ENCODE measurements around the gene RABGAP1L.

The RABGAP1L gene

GRCh38 chr1:174957829-174958228 is 798.5 kb downstream of the RABGAP1L start:
- Histone ChIP-seq H3K9me3 (ENCODE audit: low read length) (no peaks in the 10 kb centered on the region), H3K27me3 (ENCODE audit: insufficient read depth, low read length) (no peaks in the 10 kb centered on the region), H3K4me1 (ENCODE audit: insufficient read depth, low read length) (peaks cover 15% of the 10 kb centered on the region), H2AFZ (ENCODE audit: low read depth, low read length) (no peak overlapping the region), H3K36me3 (ENCODE audit: insufficient read depth, low read length) (no peaks in the 10 kb centered on the region), H3K4me3 (ENCODE audit: low read length) (no peak overlapping the region)

DNA sequence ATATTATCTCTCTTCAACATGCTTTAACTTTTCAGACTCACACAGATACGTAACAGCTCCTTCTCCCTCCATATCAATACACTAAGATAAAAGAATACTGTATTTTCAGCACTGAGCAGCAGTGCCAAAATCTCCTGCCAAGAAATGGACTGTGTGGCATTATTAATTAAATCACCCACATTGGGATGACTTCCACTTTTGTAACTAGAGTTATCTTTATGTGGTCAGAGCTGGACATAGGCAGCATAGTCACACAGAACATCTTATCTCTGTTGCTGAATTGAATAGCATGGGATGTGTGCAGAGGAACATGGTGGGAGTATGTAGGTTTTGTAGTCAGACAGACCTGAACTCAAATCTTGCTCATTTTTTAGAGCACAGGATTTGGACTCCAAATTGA is 799.1 kb downstream of the RABGAP1L start:
- Histone ChIP-seq H3K4me1 (ENCODE audit: insufficient read depth, low read length) (peaks cover 9% of the 10 kb centered on the region), H3K4me3 (ENCODE audit: low read length) (no peak overlapping the region), H2AFZ (ENCODE audit: low read depth, low read length) (no peak overlapping the region), H3K9me3 (ENCODE audit: low read length) (no peaks in the 10 kb centered on the region), H3K36me3 (ENCODE audit: insufficient read depth, low read length) (no peaks in the 10 kb centered on the region), H3K27me3 (ENCODE audit: insufficient read depth, low read length) (no peaks in the 10 kb centered on the region)

DNA sequence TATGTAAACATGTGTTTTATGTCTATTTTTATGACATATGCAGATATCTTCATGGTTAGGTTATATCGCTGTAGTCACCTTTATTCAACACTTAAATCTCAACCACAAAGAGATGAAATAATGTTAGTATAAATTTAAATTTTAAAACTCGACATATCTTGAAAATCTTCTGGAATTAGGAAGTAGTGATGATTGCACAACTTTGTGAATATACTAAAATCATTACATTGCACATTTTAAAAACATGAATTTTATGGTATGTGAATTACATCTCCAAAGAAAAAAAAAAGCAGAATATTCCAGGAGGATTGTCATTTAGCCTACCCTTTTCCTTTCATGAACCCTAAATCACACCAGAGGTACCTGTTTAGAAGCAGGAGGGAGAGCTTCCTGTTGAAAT is 801.0 kb downstream of the RABGAP1L start:
- no peaks in the 10 kb centered on the region for H3K4me1 ChIP-seq (ENCODE audit: insufficient read depth, low read length)
- no peaks in the 10 kb centered on the region for H3K9me3 ChIP-seq (ENCODE audit: low read length)
- no peaks in the 10 kb centered on the region for H3K36me3 ChIP-seq (ENCODE audit: insufficient read depth, low read length)
- H3K27me3 ChIP-seq (ENCODE audit: insufficient read depth, low read length) = no peaks in the 10 kb centered on the region
- no peak overlapping the region for H3K4me3 ChIP-seq (ENCODE audit: low read length)
- H2AFZ ChIP-seq (ENCODE audit: low read depth, low read length) = no peak overlapping the region

DNA sequence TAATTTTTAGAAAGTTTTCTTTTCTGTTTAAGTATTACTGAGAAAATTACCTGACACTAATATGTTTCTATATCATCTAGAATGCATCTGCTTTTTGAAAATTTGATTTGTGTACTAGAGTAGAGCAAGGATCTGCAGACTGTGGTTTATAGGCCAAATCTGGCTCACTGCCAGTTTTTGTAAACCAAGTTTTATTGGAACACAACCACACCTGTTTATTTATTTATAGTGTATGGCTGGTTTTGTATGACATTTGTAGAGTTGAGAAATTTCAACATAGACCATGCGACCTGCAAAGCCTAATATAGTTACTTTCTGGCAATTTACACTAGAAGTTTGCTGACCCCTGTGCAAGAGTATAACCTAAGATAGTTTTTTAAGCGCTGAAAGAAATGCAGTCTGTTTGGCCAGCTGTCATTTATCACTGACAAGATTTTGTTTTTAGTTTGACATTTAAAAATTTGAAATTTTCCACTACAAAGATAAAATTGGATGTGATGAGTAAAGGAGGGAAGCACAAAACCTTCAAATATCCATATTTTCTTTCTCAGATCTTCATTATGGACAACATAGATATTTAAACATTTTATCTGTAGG is 804.3 kb downstream of the RABGAP1L start:
- Histone ChIP-seq H2AFZ (ENCODE audit: low read depth, low read length) (no peak overlapping the region), H3K9me3 (ENCODE audit: low read length) (no peaks in the 10 kb centered on the region), H3K36me3 (ENCODE audit: insufficient read depth, low read length) (no peaks in the 10 kb centered on the region), H3K4me1 (ENCODE audit: insufficient read depth, low read length) (peaks cover under 1% of the 10 kb centered on the region), H3K27me3 (ENCODE audit: insufficient read depth, low read length) (no peaks in the 10 kb centered on the region), H3K4me3 (ENCODE audit: low read length) (no peak overlapping the region)

DNA sequence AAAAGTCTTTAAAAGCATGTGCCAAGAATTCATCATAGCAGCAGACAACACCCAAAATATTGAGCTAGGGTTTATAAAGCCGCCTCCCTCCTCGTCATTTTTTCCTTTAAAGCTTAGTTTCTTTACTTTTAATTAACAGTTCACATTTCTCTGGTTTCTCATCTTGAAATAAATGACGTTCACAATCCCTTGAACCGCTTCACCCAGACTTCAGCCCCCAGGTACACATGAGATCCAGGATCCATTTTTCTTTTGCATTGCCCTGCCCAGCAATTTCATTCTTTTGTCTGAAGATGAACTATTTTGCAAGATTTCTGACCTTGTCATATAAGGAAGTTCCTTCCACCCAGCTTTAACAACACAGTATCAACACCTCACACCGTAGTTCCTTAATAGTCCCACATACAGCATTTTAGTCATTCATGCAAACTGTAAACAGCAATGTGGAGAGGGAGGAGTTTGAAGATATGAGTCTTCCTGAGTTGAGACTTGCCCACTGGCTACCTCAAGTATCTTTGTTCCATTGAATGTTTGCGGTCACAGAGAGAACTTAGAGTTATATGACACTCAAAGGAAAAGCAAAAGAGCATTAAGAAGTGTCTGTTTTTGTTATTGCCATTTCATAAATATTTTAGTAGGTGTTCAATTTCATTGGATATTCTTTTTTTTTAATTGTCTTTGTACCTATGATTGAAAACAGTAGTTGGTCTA is 805.1 kb downstream of the RABGAP1L start:
- Histone ChIP-seq H3K9me3 (ENCODE audit: low read length) (no peaks in the 10 kb centered on the region), H3K36me3 (ENCODE audit: insufficient read depth, low read length) (no peaks in the 10 kb centered on the region), H2AFZ (ENCODE audit: low read depth, low read length) (no peak overlapping the region), H3K27me3 (ENCODE audit: insufficient read depth, low read length) (no peaks in the 10 kb centered on the region), H3K4me3 (ENCODE audit: low read length) (no peak overlapping the region), H3K4me1 (ENCODE audit: insufficient read depth, low read length) (peaks cover 2% of the 10 kb centered on the region)

DNA sequence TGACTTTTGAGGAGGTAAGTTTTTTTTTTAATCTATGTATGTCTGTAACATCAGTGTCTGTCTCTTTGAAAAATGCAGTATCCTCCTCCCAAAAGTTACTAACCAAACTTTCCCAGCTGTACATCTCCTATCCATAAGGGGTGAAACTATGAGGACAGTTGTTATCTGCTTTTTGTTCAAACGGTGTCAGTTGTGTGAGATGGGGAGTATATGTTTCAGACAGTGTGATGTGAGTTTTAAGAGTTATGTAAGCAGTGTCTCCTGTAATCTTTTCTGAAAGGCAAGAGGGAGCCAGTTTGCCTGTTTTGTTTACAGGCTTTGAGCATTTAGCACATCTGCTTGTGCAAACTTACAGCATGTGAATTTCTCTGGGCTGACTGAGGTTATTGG is 805.6 kb downstream of the RABGAP1L start:
- Histone ChIP-seq H2AFZ (ENCODE audit: low read depth, low read length) (no peak overlapping the region), H3K9me3 (ENCODE audit: low read length) (no peaks in the 10 kb centered on the region), H3K4me3 (ENCODE audit: low read length) (no peak overlapping the region), H3K36me3 (ENCODE audit: insufficient read depth, low read length) (no peaks in the 10 kb centered on the region), H3K4me1 (ENCODE audit: insufficient read depth, low read length) (peaks cover 2% of the 10 kb centered on the region), H3K27me3 (ENCODE audit: insufficient read depth, low read length) (no peaks in the 10 kb centered on the region)

DNA sequence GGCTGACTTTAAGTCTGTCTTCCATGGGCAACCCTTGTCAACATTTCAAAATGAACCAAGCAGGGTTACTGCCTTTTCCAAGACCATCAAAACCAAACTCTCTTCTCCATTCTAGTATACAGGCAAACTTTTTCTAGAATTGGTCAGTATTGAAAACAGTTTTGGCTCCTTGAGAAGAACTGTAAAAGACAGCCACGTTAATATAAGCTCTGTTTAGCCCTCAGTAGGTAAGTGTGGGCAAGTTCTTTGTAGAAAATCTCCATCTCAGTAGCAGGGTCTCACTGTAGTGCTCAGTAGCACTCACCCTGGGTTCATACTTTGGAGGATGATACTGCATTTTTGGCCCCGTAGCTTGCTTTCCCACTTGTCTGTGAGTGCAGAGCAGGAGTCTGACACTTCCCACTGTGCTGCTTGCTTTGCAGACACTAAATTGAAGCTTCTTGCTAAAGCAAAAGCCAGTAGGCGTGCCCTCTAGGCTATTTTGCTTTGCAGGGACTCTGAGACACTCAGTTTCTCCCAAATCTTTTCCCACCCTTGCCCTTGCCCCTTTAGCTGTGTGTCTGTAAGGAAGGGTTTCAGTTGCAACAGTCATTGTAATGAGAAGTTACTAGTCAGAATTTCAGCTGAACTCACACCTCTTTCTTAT is 806.2 kb downstream of the RABGAP1L start:
- Histone ChIP-seq H3K9me3 (ENCODE audit: low read length) (no peaks in the 10 kb centered on the region), H2AFZ (ENCODE audit: low read depth, low read length) (no peak overlapping the region), H3K4me3 (ENCODE audit: low read length) (no peak overlapping the region), H3K27me3 (ENCODE audit: insufficient read depth, low read length) (no peaks in the 10 kb centered on the region), H3K4me1 (ENCODE audit: insufficient read depth, low read length) (peaks cover 2% of the 10 kb centered on the region), H3K36me3 (ENCODE audit: insufficient read depth, low read length) (no peaks in the 10 kb centered on the region)

- H2AFZ ChIP-seq (ENCODE audit: low read depth, low read length) = no peak overlapping the region
- no peaks in the 10 kb centered on the region for H3K27me3 ChIP-seq (ENCODE audit: insufficient read depth, low read length)
- H3K4me3 ChIP-seq (ENCODE audit: low read length) = no peak overlapping the region
- H3K36me3 ChIP-seq (ENCODE audit: insufficient read depth, low read length) = no peaks in the 10 kb centered on the region
- no peaks in the 10 kb centered on the region for H3K9me3 ChIP-seq (ENCODE audit: low read length)
- H3K4me1 ChIP-seq (ENCODE audit: insufficient read depth, low read length) = peaks cover 2% of the 10 kb centered on the region
These were observed 806.8 kb downstream of the RABGAP1L start for GRCh38 chr1:174966008-174966572.

DNA sequence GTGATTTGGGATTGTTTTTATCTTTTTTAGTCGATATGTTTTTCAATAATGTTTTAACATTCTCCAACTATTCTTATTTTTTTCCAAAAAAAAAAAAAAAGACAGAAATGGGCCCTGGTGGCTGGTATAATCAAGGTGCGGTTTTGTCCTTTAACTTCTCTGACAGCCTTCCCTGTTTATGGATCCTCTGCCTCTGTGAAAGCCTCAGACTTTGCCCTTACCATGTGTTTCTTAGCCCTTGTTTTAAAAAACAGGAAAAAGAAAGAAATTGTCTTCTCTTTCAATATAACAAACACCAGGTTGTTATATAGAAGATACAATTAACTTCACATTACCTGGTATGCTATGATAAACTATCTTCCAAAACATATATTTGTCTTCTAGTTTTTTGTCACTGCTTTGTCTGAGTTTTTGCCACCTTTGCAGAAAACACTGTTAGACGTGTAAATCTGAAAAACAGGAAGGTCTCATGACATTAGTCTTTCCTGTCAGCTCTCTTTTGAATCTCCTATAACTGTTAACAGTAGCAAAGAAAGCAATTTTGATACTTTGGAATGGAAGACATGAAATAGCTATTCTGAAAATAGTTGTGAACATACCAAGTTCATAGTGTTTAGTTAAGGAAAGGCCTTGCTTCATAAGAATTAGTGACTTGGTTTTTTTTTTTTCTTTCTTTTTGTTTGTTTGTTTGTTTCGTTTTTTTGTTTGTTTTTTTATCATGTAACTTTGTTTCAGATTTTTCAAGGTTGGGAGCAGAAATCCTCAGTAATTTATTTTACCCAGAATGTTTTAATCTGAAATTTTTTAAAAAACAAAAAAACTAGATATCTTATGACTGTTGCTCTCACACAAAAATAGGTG is 808.8 kb downstream of the RABGAP1L start:
- Histone ChIP-seq H3K36me3 (ENCODE audit: insufficient read depth, low read length) (no peaks in the 10 kb centered on the region), H3K4me3 (ENCODE audit: low read length) (no peak overlapping the region), H3K27me3 (ENCODE audit: insufficient read depth, low read length) (no peaks in the 10 kb centered on the region), H3K9me3 (ENCODE audit: low read length) (no peaks in the 10 kb centered on the region), H3K4me1 (ENCODE audit: insufficient read depth, low read length) (peaks cover 2% of the 10 kb centered on the region), H2AFZ (ENCODE audit: low read depth, low read length) (no peak overlapping the region)

DNA sequence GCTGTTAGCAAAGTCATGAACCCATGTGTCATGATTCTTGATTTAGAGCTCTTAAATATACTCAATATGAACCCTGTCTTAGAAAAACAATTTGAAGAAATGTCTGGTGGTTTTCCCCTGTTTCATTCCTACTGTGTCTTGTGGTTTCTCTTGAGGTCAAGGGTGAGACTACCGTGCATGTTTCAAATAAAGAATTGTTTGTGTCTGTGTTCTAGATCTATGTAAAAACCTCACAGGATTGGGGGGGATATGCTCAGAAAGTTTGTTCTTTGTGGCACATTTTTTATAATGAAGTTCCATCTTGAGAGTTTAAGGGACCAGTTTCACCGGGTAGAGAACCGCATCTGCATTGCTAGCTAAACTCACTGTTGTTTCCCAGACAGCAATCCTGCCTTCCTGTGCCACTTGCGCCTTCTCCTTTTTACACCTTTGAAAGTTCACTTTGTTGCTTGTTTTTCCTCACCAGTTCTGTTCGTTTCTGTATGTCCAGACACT is 809.5 kb downstream of the RABGAP1L start:
- H3K4me1 ChIP-seq (ENCODE audit: insufficient read depth, low read length) = peaks cover 2% of the 10 kb centered on the region
- no peaks in the 10 kb centered on the region for H3K9me3 ChIP-seq (ENCODE audit: low read length)
- no peaks in the 10 kb centered on the region for H3K36me3 ChIP-seq (ENCODE audit: insufficient read depth, low read length)
- no peak overlapping the region for H2AFZ ChIP-seq (ENCODE audit: low read depth, low read length)
- no peak overlapping the region for H3K4me3 ChIP-seq (ENCODE audit: low read length)
- no peaks in the 10 kb centered on the region for H3K27me3 ChIP-seq (ENCODE audit: insufficient read depth, low read length)

GRCh38 chr1:174969977-174970376 is 810.7 kb downstream of the RABGAP1L start:
- no peak overlapping the region for H2AFZ ChIP-seq (ENCODE audit: low read depth, low read length)
- no peak overlapping the region for H3K4me3 ChIP-seq (ENCODE audit: low read length)
- H3K4me1 ChIP-seq (ENCODE audit: insufficient read depth, low read length) = peaks cover 2% of the 10 kb centered on the region
- H3K9me3 ChIP-seq (ENCODE audit: low read length) = no peaks in the 10 kb centered on the region
- no peaks in the 10 kb centered on the region for H3K27me3 ChIP-seq (ENCODE audit: insufficient read depth, low read length)
- no peaks in the 10 kb centered on the region for H3K36me3 ChIP-seq (ENCODE audit: insufficient read depth, low read length)

DNA sequence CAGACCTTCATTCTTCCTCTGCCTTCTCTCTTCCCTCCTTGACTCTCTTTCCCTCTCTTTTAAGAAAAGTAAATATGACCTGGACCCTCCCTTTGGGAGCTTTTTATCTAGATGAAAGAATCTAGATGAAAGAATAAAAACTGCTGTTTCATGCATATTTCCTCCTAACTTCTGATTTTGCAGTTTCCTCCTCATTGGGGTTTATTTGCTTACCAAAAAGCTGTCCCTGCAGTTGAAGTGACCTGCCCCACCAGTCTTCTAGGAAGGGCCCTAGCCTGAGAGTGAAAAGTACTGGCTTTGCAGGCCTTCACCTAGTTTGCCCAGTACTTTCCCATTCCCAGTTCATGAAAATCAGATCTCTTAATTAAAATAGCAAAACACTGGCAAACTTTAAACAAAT is 812.1 kb downstream of the RABGAP1L start:
- Histone ChIP-seq H2AFZ (ENCODE audit: low read depth, low read length) (no peak overlapping the region), H3K27me3 (ENCODE audit: insufficient read depth, low read length) (no peaks in the 10 kb centered on the region), H3K9me3 (ENCODE audit: low read length) (no peaks in the 10 kb centered on the region), H3K36me3 (ENCODE audit: insufficient read depth, low read length) (no peaks in the 10 kb centered on the region), H3K4me1 (ENCODE audit: insufficient read depth, low read length) (peaks cover 2% of the 10 kb centered on the region), H3K4me3 (ENCODE audit: low read length) (no peak overlapping the region)

Measured in neuron (in vitro differentiated cells).